ENCODE results near the gene PIGV.

The PIGV gene

DNA sequence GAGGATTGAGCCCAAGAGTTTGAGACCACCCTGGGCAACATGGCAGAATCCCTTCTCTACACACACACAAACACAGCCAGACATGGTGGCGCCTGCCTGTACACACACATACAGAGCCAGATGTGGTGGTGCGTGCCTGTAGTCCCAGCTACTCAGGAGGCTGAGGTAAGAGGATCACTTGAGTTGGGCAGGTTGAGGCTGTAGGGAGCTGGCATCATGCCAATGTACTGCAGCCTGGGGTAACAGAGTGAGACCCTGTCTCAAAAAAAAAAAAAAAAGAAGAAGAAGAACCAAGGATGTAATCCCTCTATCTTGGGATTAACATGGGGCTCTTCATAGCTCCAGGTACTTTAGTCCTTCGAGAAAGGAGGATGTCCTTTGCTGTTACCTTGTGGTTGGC lies 29.4 kb upstream of the PIGV start:
- no peak overlapping the region for H3K4me3 ChIP-seq (ENCODE audit: low read depth, low read length)
- no peak for DNase-seq (ENCODE audit: low read depth)
- no peak for TF ChIP-seq CTCF (IDR thresholded peaks at IDR 0.05; ENCODE audit: control insufficient read depth, extremely low read depth, insufficient read depth)

DNA sequence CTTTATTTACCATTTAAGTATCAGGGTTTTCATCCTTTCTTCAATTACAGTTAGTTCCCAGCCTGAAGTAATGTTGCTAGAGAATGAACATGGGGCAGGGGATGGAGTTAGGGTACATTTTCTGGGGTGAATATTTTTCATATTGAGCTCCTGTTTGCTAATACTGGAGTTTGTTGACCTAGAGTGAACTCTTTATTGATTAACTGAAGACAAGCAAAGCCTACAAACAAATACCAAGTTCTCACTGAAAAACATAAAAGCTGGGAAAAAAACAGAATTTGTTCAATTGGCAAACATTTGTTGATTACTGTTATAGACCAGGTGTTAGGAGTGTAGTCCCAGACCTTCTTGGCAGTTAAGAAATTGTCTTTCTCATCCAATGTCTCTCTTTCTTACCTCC lies 28.2 kb upstream of the PIGV start:
- no peak overlapping the region for H3K4me3 ChIP-seq (ENCODE audit: low read depth, low read length)
- no peak for TF ChIP-seq CTCF (IDR thresholded peaks at IDR 0.05; ENCODE audit: control insufficient read depth, extremely low read depth, insufficient read depth)
- DNase-seq (ENCODE audit: low read depth), result no peak

DNA sequence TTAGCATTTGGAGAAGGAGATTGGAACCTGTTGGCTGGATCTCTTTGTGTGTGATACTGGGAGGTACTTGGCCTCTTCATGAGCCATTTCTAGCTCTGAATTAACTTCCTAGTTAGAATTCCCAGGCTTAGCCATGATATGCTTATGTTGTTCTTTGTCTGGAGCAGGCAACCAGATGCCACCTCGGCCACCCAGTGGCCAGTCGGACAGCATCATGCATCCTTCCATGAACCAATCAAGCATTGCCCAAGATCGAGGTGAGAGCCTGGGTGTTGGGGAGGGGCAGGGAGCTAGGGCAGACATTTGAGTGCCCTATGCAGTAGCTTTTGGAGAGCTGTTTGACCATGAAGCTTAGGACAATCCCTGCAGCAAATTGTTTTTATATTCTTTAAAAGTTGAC lies 26.5 kb upstream of the PIGV start:
- TF ChIP-seq CTCF (IDR thresholded peaks at IDR 0.05; ENCODE audit: control insufficient read depth, extremely low read depth, insufficient read depth), result no peak
- no peak for DNase-seq (ENCODE audit: low read depth)
- H3K4me3 ChIP-seq (ENCODE audit: low read depth, low read length), result no peak overlapping the region

DNA sequence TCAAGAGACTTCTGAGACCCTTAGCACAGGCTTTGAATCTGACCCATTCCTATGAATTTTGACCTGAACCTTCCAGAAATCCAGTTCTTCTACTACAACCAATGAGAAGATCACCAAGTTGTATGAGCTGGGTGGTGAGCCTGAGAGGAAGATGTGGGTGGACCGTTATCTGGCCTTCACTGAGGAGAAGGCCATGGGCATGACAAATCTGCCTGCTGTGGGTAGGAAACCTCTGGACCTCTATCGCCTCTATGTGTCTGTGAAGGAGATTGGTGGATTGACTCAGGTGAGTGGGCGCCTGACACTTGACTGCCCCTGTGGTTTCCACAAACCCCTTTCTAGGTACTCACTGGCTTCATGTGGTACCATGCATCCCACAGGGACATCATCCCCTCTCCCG lies 20.0 kb upstream of the PIGV start:
- TF ChIP-seq CTCF (IDR thresholded peaks at IDR 0.05; ENCODE audit: control insufficient read depth, extremely low read depth, insufficient read depth), result no peak
- no peak for DNase-seq (ENCODE audit: low read depth)
- H3K4me3 ChIP-seq (ENCODE audit: low read depth, low read length), result no peak overlapping the region

DNA sequence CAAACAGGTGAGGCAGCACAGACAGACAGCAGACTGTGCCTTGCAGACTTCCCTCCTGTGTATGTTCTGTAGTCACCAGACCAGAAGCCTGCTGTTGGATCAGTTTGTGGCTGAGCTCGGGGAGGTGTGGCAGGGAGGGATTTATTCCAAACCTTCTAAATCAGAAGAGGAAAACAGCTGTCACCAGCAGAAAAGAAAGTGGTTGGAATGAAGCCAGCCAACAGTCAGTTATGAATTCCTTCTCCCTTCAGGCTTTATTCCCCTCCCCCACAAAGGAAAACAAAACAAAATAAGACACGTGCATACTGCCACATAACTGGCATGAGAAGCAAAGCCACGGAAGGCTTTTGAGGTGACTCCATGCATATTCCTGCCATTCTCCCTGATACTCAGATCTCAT lies 19.0 kb upstream of the PIGV start:
- no peak for TF ChIP-seq CTCF (IDR thresholded peaks at IDR 0.05; ENCODE audit: control insufficient read depth, extremely low read depth, insufficient read depth)
- DNase-seq (ENCODE audit: low read depth), result no peak
- H3K4me3 ChIP-seq (ENCODE audit: low read depth, low read length), result no peak overlapping the region

GRCh38 chr1:26771285-26771642 lies 16.5 kb upstream of the PIGV start:
- no peak overlapping the region for H3K4me3 ChIP-seq (ENCODE audit: low read depth, low read length)
- TF ChIP-seq CTCF (IDR thresholded peaks at IDR 0.05; ENCODE audit: control insufficient read depth, extremely low read depth, insufficient read depth), result no peak
- no peak for DNase-seq (ENCODE audit: low read depth)

DNA sequence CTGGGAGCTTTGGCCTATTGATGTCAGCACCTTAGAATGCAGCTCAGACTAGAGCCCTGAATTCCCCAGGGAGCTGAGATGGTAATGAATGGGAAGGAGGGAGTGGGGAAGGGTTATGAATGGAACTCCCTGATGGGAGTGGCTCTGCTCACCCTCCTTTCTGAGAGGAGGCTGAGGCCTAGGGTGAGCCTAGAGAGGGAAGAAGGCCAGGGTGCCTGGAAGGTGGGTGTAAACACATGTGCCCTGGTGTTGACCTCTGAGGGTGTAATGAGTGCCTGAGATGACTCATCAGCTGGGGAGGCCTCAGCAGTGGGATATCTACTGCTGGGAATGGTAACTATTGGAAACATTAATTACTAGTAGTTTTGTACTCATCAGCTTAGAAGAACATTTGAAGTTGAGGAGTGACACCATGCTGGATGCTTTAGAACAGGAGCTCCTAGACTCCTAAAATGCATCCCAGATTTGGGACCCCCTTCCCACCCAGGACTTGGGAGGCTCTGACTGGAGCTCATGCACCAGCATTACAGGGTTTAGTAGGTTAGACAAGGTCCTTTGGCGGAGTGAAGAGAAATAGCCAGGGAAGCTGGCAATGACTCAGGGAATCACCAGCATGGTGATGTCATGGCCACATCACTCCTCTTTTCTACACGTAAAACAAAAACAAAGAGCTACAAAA lies 16.0 kb upstream of the PIGV start:
- no peak overlapping the region for H3K4me3 ChIP-seq (ENCODE audit: low read depth, low read length)
- no peak for DNase-seq (ENCODE audit: low read depth)
- TF ChIP-seq CTCF (IDR thresholded peaks at IDR 0.05; ENCODE audit: control insufficient read depth, extremely low read depth, insufficient read depth), result no peak

Data from LNCaP clone FGC (cell line).